Thoracic aorta (tissue), 2 donors: Measurements from ENCODE around the gene GALNT9. TPM values are rescaled to one million over a fixed set of nuclear protein-coding genes. Genes with fewer than 3 reads are reported as not detected.

Experiments
- ATAC-seq: fragments of 150-250 bp; one replicate; pipeline ENCODE4 v1.8.0; 2017; ENCODE audit warnings: low read depth; ENCODE audit not compliant: insufficient number of reproducible peaks, low FRiP score
- DNase-seq: peaks from one replicate; pipeline ENCODE4 v3.0.0-alpha.2; 2020; ENCODE audit warnings: low spot score
- H3K27ac ChIP-seq, 2 donors: fragments of 200-600 bp; sonication (generic); 1 replicate in 1 of 2; 2 replicates in 1 of 2; pipeline ENCODE4 v1.5.1; 2016; ENCODE audit warnings: mild to moderate bottlenecking in 2 of 2, moderate library complexity in 2 of 2
- H3K27me3 ChIP-seq: fragments of 200-600 bp; sonication (generic); replicated peaks from 2 replicates; pipeline ENCODE4 v1.6.0; 2016; ENCODE audit warnings: mild to moderate bottlenecking; ENCODE audit not compliant: insufficient read depth
- H3K36me3 ChIP-seq: fragments of 200-600 bp; sonication (generic); one replicate; pipeline ENCODE4 v1.5.1; 2016
- H3K4me1 ChIP-seq, 2 donors: fragments of 200-600 bp; sonication (generic); 1 replicate in 1 of 2; 2 replicates in 1 of 2; pipeline versions ENCODE4 v1.5.1 to v1.6.0; 2016; ENCODE audit warnings: low read depth in 2 of 2, mild to moderate bottlenecking in 1 of 2; ENCODE audit not compliant: control insufficient read depth in 1 of 2
- H3K4me3 ChIP-seq: fragments of 200-600 bp; sonication (generic); 2 replicates; pipeline ENCODE4 v1.5.1; 2016; ENCODE audit warnings: mild to moderate bottlenecking
- H3K9me3 ChIP-seq: fragments of 200-600 bp; sonication (generic); 2 replicates; pipeline ENCODE4 v1.5.1; 2016
- CTCF ChIP-seq: fragments of 200-600 bp; sonication (generic); IDR thresholded peaks from one replicate; pipeline ENCODE4 v1.5.1; 2019; ENCODE audit warnings: antibody characterized with exemption
- total RNA-seq, 2 donors: library from RNA; depleted of rRNA; stranded (reverse); fragments of >200 nt; gene quantifications; one replicate each; pipeline versions ENCODE4 v1.1.0 to v1.2.3, GENCODE V29; 2016

Gene GALNT9
- total RNA-seq, 2 donors from 2014 or later = 1.7 TPM; not detected in 1

GRCh38 chr12:132345126-132345525 lies 15.7 kb upstream of the GALNT9 start:
- Histone ChIP-seq H3K27ac (no peak overlapping the region), H3K9me3 (no peaks in the 10 kb centered on the region), H3K36me3 (no peaks in the 10 kb centered on the region), H3K4me3 (no peak overlapping the region), H3K4me1 (no peaks in the 10 kb centered on the region), H3K27me3 (no peaks in the 10 kb centered on the region)
- no peak for TF ChIP-seq CTCF
- ATAC-seq (no peak), DNase-seq (no peak)

- TF ChIP-seq CTCF = no peak
- Histone ChIP-seq H3K4me1 (no peaks in the 10 kb centered on the region), H3K4me3 (no peak overlapping the region), H3K36me3 (no peaks in the 10 kb centered on the region), H3K9me3 (no peaks in the 10 kb centered on the region), H3K27ac (no peak overlapping the region), H3K27me3 (no peaks in the 10 kb centered on the region)
- ATAC-seq (no peak), DNase-seq (no peak)
Measured at GRCh38 chr12:132344601-132345000, 15.2 kb upstream of the GALNT9 start.

GRCh38 chr12:132344181-132344580 lies 14.8 kb upstream of the GALNT9 start:
- no peak for DNase-seq
- Histone ChIP-seq H3K9me3 (no peaks in the 10 kb centered on the region), H3K4me3 (no peak overlapping the region), H3K4me1 (no peaks in the 10 kb centered on the region), H3K36me3 (no peaks in the 10 kb centered on the region), H3K27me3 (no peaks in the 10 kb centered on the region), H3K27ac (no peak overlapping the region)
- ATAC-seq = no peak
- no peak for TF ChIP-seq CTCF

GRCh38 chr12:132343294-132344004 lies 14.1 kb upstream of the GALNT9 start:
- Histone ChIP-seq H3K4me3 (no peak overlapping the region), H3K27me3 (no peaks in the 10 kb centered on the region)

More at GRCh38 chr12:132343294-132344004, 14.1 kb upstream of the GALNT9 start:
- no peak overlapping the region for H3K27ac ChIP-seq
- no peak for TF ChIP-seq CTCF
- H3K9me3 ChIP-seq = no peaks in the 10 kb centered on the region
- no peaks in the 10 kb centered on the region for H3K36me3 ChIP-seq
- H3K4me1 ChIP-seq = no peaks in the 10 kb centered on the region
- ATAC-seq (no peak), DNase-seq (no peak)
